BLaER1 (cell line): ENCODE results near the gene RTEL1.

Source experiments
- H3K27ac ChIP-seq: shearing (Covaris generic); formaldehyde crosslinking; 2 replicates; pipeline ENCODE4 v1.8.1; 2022
- H3K27me3 ChIP-seq: shearing (Covaris generic); formaldehyde crosslinking; 2 replicates; pipeline ENCODE4 v1.8.1; 2022
- H3K36me3 ChIP-seq: shearing (Covaris generic); formaldehyde crosslinking; 2 replicates; pipeline ENCODE4 v1.8.1; 2022
- H3K4me1 ChIP-seq: shearing (Covaris generic); formaldehyde crosslinking; 2 replicates; pipeline ENCODE4 v1.8.1; 2022
- H3K4me2 ChIP-seq: shearing (Covaris generic); formaldehyde crosslinking; 2 replicates; pipeline ENCODE4 v1.8.1; 2022
- H3K4me3 ChIP-seq: shearing (Covaris generic); formaldehyde crosslinking; 2 replicates; pipeline ENCODE4 v1.8.1; 2022
- H3K9ac ChIP-seq: shearing (Covaris generic); formaldehyde crosslinking; 2 replicates; pipeline ENCODE4 v1.8.1; 2022
- H3K9me3 ChIP-seq: shearing (Covaris generic); formaldehyde crosslinking; 2 replicates; pipeline ENCODE4 v1.8.1; 2022
- H4K20me1 ChIP-seq: shearing (Covaris generic); formaldehyde crosslinking; 2 replicates; pipeline ENCODE4 v1.8.1; 2022
- Cebpa-rat ChIP-seq: shearing (Covaris generic); IDR thresholded peaks from 2 replicates; pipeline ENCODE4 v1.8.1; 2022

The RTEL1 gene

GRCh38 chr20:63696628-63697356, 38.7 kb downstream of the RTEL1 start, which contains the start of gene TNFRSF6B:
TNFRSF6B (plus strand) TSS chr20:63696652; CDS start chr20:63696768, 116 bp downstream.
- H3K36me3 ChIP-seq = peaks cover 47% of the 10 kb centered on the region

DNA sequence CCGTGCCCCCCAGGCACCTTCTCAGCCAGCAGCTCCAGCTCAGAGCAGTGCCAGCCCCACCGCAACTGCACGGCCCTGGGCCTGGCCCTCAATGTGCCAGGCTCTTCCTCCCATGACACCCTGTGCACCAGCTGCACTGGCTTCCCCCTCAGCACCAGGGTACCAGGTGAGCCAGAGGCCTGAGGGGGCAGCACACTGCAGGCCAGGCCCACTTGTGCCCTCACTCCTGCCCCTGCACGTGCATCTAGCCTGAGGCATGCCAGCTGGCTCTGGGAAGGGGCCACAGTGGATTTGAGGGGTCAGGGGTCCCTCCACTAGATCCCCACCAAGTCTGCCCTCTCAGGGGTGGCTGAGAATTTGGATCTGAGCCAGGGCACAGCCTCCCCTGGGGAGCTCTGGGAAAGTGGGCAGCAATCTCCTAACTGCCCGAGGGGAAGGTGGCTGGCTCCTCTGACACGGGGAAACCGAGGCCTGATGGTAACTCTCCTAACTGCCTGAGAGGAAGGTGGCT, 39.3 kb downstream of the RTEL1 start:
- H3K9me3 ChIP-seq = no peaks in the 10 kb centered on the region
- no peaks in the 10 kb centered on the region for H3K27me3 ChIP-seq
- H3K9ac ChIP-seq = peak overlapping the region; percentile 72
- H3K27ac ChIP-seq = peak overlapping the region; percentile 82; the same call in 1 of the 2 replicates
- no peak for TF ChIP-seq Cebpa-rat
- H3K4me3 ChIP-seq = peak overlapping the region; percentile 63
- H4K20me1 ChIP-seq = peaks cover 50% of the 10 kb centered on the region
- peak overlapping the region; percentile 99 for H3K4me2 ChIP-seq
- peaks cover 59% of the 10 kb centered on the region for H3K4me1 ChIP-seq
- H3K36me3 ChIP-seq = peaks cover 52% of the 10 kb centered on the region

More at GRCh38 chr20:63696628-63697356, 38.7 kb downstream of the RTEL1 start, which contains the start of gene TNFRSF6B:
- Histone ChIP-seq H3K4me2 (peak within 1 kb of the TSS; percentile 99), H3K4me1 (peaks cover 65% of the 10 kb centered on the region), H3K27me3 (no peaks in the 10 kb centered on the region), H3K27ac (peak within 1 kb of the TSS; percentile 82), H3K9ac (peak within 1 kb of the TSS; percentile 72), H4K20me1 (peaks cover 51% of the 10 kb centered on the region), H3K4me3 (peak within 1 kb of the TSS; percentile 63), H3K9me3 (no peaks in the 10 kb centered on the region)
- no peak for TF ChIP-seq Cebpa-rat

DNA sequence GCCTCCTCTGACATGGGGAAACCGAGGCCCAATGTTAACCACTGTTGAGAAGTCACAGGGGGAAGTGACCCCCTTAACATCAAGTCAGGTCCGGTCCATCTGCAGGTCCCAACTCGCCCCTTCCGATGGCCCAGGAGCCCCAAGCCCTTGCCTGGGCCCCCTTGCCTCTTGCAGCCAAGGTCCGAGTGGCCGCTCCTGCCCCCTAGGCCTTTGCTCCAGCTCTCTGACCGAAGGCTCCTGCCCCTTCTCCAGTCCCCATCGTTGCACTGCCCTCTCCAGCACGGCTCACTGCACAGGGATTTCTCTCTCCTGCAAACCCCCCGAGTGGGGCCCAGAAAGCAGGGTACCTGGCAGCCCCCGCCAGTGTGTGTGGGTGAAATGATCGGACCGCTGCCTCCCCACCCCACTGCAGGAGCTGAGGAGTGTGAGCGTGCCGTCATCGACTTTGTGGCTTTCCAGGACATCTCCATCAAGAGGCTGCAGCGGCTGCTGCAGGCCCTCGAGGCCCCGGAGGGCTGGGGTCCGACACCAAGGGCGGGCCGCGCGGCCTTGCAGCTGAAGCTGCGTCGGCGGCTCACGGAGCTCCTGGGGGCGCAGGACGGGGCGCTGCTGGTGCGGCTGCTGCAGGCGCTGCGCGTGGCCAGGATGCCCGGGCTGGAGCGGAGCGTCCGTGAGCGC, 39.9 kb downstream of the RTEL1 start:
- no peaks in the 10 kb centered on the region for H3K9me3 ChIP-seq
- H3K36me3 ChIP-seq = peaks cover 58% of the 10 kb centered on the region
- H4K20me1 ChIP-seq = peaks cover 55% of the 10 kb centered on the region
- H3K9ac ChIP-seq = no peak overlapping the region; the same call in 1 of the 2 replicates
- peaks cover 55% of the 10 kb centered on the region for H3K4me1 ChIP-seq
- TF ChIP-seq Cebpa-rat = no peak
- no peak overlapping the region; the same call in 1 of the 2 replicates for H3K4me3 ChIP-seq
- H3K27ac ChIP-seq = no peak overlapping the region
- peak overlapping the region; percentile 99 for H3K4me2 ChIP-seq
- no peaks in the 10 kb centered on the region for H3K27me3 ChIP-seq

DNA sequence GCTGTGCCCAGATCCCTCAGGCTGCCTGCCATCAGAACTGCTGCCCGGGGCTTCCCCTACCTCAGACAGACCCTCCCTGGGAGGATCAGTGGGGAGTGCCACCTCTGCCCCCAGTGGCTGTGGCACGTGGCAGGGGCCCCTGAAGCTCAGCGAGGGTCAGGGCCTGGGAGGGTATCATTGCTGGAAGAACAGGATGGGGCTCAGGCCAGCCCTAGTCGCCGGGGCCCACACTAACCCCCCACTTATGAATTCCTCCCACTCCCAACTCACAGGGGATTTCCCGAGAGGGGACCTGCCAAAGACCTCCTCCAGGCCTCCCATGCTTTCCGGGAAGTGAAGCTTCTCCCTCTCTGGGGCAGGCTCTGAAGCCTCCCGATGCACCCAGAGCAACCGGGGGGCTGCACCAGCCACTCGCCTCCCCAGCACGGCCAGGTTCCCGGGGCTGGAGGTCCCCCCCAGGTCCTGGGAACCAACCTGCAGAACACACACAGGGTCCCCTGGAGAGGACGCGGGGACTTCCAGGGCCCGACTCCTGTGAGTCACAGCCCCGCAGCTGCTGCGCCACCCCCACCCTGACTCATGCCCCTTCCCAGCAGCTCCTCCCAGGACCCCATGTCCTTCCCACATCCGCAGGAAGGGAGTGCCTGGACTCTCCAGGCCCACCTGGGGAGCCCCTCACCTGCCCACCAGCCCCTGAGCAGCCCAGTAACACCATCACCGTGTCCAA, 40.8 kb downstream of the RTEL1 start:
- no peak overlapping the region for H3K4me3 ChIP-seq

GRCh38 chr20:63699466-63700198, 41.5 kb downstream of the RTEL1 start:
- Histone ChIP-seq H3K4me2 (peak overlapping the region; percentile 34), H3K9ac (0 out of 2 replicates have a peak overlapping the region, but pooled peaks have one; percentile 38), H3K4me3 (no peak overlapping the region), H3K27me3 (no peaks in the 10 kb centered on the region), H3K27ac (peak overlapping the region; percentile 58), H3K4me1 (peaks cover 55% of the 10 kb centered on the region), H3K36me3 (peaks cover 65% of the 10 kb centered on the region), H3K9me3 (no peaks in the 10 kb centered on the region), H4K20me1 (peaks cover 71% of the 10 kb centered on the region)
- no peak for TF ChIP-seq Cebpa-rat

More for the DNA sequence above, 40.8 kb downstream of the RTEL1 start:
- Histone ChIP-seq H3K4me1 (peaks cover 55% of the 10 kb centered on the region), H3K36me3 (peaks cover 64% of the 10 kb centered on the region), H4K20me1 (peaks cover 64% of the 10 kb centered on the region), H3K27me3 (no peaks in the 10 kb centered on the region), H3K9ac (no peak overlapping the region), H3K27ac (peak overlapping the region; percentile 58; the same call in 1 of the 2 replicates), H3K4me2 (peak overlapping the region; percentile 34; the same call in 1 of the 2 replicates), H3K9me3 (no peaks in the 10 kb centered on the region)
- TF ChIP-seq Cebpa-rat = no peak

- Histone ChIP-seq H3K4me3 (no peak overlapping the region), H3K9ac (no peak overlapping the region), H3K27ac (no peak overlapping the region), H3K9me3 (no peaks in the 10 kb centered on the region), H3K36me3 (peaks cover 66% of the 10 kb centered on the region), H4K20me1 (peaks cover 79% of the 10 kb centered on the region), H3K27me3 (no peaks in the 10 kb centered on the region), H3K4me1 (peaks cover 52% of the 10 kb centered on the region), H3K4me2 (peak overlapping the region; percentile 34)
- TF ChIP-seq Cebpa-rat = no peak
These were observed 42.3 kb downstream of the RTEL1 start for GRCh38 chr20:63700199-63701050.

DNA sequence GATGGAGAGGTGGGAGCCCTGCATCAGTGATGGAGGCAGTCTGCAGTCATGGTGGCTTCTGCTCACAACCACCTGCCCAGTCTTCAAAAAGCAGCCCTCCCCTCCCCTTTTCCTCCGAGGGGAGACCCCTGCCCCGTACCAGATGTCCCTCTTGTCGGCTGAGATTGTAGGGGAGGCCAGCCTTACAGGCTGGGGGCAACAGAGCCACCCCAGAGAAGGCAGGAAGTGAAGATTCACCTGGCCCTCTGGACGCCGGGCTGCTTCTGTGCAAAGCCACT, 42.9 kb downstream of the RTEL1 start:
- peaks cover 67% of the 10 kb centered on the region for H3K36me3 ChIP-seq
- H3K9ac ChIP-seq = no peak overlapping the region; the same call in 1 of the 2 replicates
- no peak for TF ChIP-seq Cebpa-rat
- no peaks in the 10 kb centered on the region for H3K27me3 ChIP-seq
- H3K4me1 ChIP-seq = peaks cover 49% of the 10 kb centered on the region
- no peak overlapping the region for H3K4me2 ChIP-seq
- peaks cover 85% of the 10 kb centered on the region for H4K20me1 ChIP-seq
- H3K27ac ChIP-seq = no peak overlapping the region
- H3K9me3 ChIP-seq = no peaks in the 10 kb centered on the region
- H3K4me3 ChIP-seq = no peak overlapping the region

DNA sequence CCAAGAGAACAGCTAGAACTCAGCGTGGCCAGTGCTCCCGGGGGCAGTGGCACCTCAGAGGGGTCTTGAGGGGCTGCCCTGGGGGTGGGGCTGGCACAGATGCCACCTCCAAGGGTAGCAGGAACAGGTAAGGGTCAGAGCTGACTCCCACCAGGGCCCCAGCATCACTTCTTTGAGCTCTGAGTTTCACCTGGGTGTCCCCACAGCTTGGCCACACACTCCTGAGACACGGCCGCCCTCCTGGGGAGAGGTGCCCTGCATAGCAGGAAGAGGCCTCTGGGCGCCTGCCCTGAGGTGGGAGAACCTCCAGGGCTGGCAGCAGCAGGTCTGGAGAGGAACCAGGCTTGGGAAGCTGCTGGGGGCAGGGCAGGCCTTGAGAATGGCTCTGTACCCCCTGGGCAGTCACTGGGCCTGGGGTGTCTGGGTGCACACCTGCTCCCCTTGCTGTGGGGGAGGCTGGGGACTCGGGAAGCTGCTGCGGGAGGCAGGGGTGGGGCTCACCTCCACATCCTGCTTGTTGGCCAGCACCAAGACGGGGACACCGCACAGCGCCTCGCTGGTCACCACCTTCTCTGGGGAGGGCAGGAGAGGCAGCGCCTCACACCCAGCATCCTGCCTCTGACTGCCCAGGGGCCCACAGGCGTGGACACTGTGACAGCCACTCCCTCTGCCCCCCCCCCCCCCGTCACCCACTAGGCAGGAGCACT, 43.4 kb downstream of the RTEL1 start:
- H3K9ac ChIP-seq = no peak overlapping the region; the same call in 1 of the 2 replicates
- TF ChIP-seq Cebpa-rat = no peak
- no peaks in the 10 kb centered on the region for H3K27me3 ChIP-seq
- H3K4me3 ChIP-seq = no peak overlapping the region
- peaks cover 89% of the 10 kb centered on the region for H4K20me1 ChIP-seq
- no peak overlapping the region for H3K4me2 ChIP-seq
- peaks cover 72% of the 10 kb centered on the region for H3K36me3 ChIP-seq
- peaks cover 49% of the 10 kb centered on the region for H3K4me1 ChIP-seq
- H3K27ac ChIP-seq = no peak overlapping the region
- H3K9me3 ChIP-seq = no peaks in the 10 kb centered on the region
